SK-N-SH (cell line): ENCODE results near the gene RAMP2. TPM values are rescaled to one million over a fixed set of nuclear protein-coding genes. Genes with fewer than 3 reads are reported as not detected.

Experiments used
- CTCF ChIA-PET: fragments of 300-600, 350-600 bp; formaldehyde crosslinking; extraction: SDS; loops from one replicate; lab custom pipeline; 2021; lab: Yijun Ruan, JAX
- POLR2A ChIA-PET: fragments of 350-600 bp; sonication (Branson Sonifier 250); formaldehyde crosslinking; extraction: SDS; loops from one replicate; lab custom pipeline; 2020; ENCODE audit warnings: antibody characterized with exemption, inconsistent platforms; lab: Yijun Ruan, JAX
- DNase-seq: peaks from one replicate; pipeline ENCODE4 v3.0.0; 2012
- H2AFZ ChIP-seq: fragments of 200-600 bp; sonication (generic); 2 replicates; pipeline ENCODE4 v1.8.1; 2016; ENCODE audit warnings: antibody characterized with exemption, mild to moderate bottlenecking, low read depth
- H3F3A ChIP-seq: fragments of 200-600 bp; sonication (generic); replicated peaks from 2 replicates; pipeline ENCODE3; 2016; ENCODE audit warnings: antibody characterized with exemption, mild to moderate bottlenecking; ENCODE audit not compliant: insufficient read depth
- H3K27ac ChIP-seq, 2 experiments: fragments of 200-500 bp in 1 of 2; fragments of 200-600 bp in 1 of 2; sonication (Bioruptor generic) in 1 of 2; sonication (generic), shearing (Covaris generic) in 1 of 2; 2 replicates each; pipeline versions ENCODE4 v1.5.1 to v1.6.1; 2014 to 2016; ENCODE audit warnings: low read depth in 2 of 2, inconsistent platforms in 1 of 2, low read length in 1 of 2, mild to moderate bottlenecking in 1 of 2, mixed read lengths in 1 of 2
- H3K27me3 ChIP-seq: fragments of 200-600 bp; sonication (generic), shearing (Covaris generic); 2 replicates; pipeline ENCODE4 v1.6.1; 2016; ENCODE audit warnings: mixed run types; ENCODE audit not compliant: insufficient read depth
- H3K36me3 ChIP-seq, 2 experiments: fragments of 200-500 bp in 1 of 2; fragments of 200-600 bp in 1 of 2; sonication (Bioruptor generic) in 1 of 2; sonication (generic) in 1 of 2; replicated peaks in 1 of 2; 2 replicates each; pipeline versions ENCODE3 to v1.5.1; 2014 to 2016; ENCODE audit warnings: low read length in 1 of 2, mild to moderate bottlenecking in 1 of 2; ENCODE audit not compliant: insufficient read depth in 2 of 2, control insufficient read depth in 1 of 2
- H3K4me1 ChIP-seq, 2 experiments: fragments of 200-500 bp in 1 of 2; fragments of 200-600 bp in 1 of 2; sonication (Bioruptor generic) in 1 of 2; sonication (generic), shearing (Covaris generic) in 1 of 2; 2 replicates each; pipeline versions ENCODE4 v1.5.1 to v1.6.1; 2014 to 2016; ENCODE audit warnings: low read depth in 1 of 2, low read length in 1 of 2, mixed run types in 1 of 2; ENCODE audit not compliant: insufficient read depth in 2 of 2, control insufficient read depth in 1 of 2
- H3K4me2 ChIP-seq: fragments of 200-600 bp; sonication (generic), shearing (Covaris generic); 2 replicates; pipeline ENCODE4 v1.6.1; 2017; ENCODE audit warnings: mixed run types
- H3K4me3 ChIP-seq, 2 experiments: fragments of 200-500 bp in 1 of 2; fragments of 200-600 bp in 1 of 2; sonication (Bioruptor generic) in 1 of 2; sonication (generic), shearing (Covaris generic) in 1 of 2; 2 replicates each; pipeline versions ENCODE4 v1.5.1 to v1.8.1; 2014 to 2016; ENCODE audit warnings: low read depth in 2 of 2, inconsistent platforms in 1 of 2, low read length in 1 of 2, mild to moderate bottlenecking in 1 of 2, mixed read lengths in 1 of 2, moderate library complexity in 1 of 2
- H3K79me2 ChIP-seq: fragments of 200-600 bp; sonication (generic); 2 replicates; pipeline ENCODE4 v1.8.1; 2017; ENCODE audit warnings: mild to moderate bottlenecking; ENCODE audit not compliant: insufficient read depth
- H3K9ac ChIP-seq: fragments of 200-600 bp; sonication (generic); 2 replicates; pipeline ENCODE4 v1.6.1; 2017; ENCODE audit warnings: mixed run types
- H3K9me2 ChIP-seq: fragments of 200-600 bp; sonication (generic); 2 replicates; pipeline ENCODE4 v1.6.1; 2017; ENCODE audit warnings: mixed run types
- H3K9me3 ChIP-seq: fragments of 200-600 bp; sonication (generic); 2 replicates; pipeline ENCODE4 v1.6.1; 2017; ENCODE audit warnings: mixed run types, mild to moderate bottlenecking, moderate library complexity
- H4K20me1 ChIP-seq: fragments of 200-600 bp; sonication (generic); 2 replicates; pipeline ENCODE4 v1.6.1; 2017; ENCODE audit warnings: mild to moderate bottlenecking, mixed run types; ENCODE audit not compliant: insufficient read depth
- ELF1 ChIP-seq: IDR thresholded peaks from 2 replicates; pipeline ENCODE4 v1.4.0; 2012
- EP300 ChIP-seq, 2 experiments: IDR thresholded peaks; 2 replicates each; pipeline versions ENCODE4 v1.4.0 to v1.6.1; 2012; ENCODE audit warnings: borderline replicate concordance in 1 of 2, low read depth in 1 of 2, low read length in 1 of 2
- FOSL2 ChIP-seq: IDR thresholded peaks from 2 replicates; pipeline ENCODE4 v1.4.0; 2012; ENCODE audit warnings: low read depth, mild to moderate bottlenecking, moderate library complexity, borderline replicate concordance
- GABPA ChIP-seq: IDR thresholded peaks from 2 replicates; pipeline ENCODE4 v1.4.0; 2012; ENCODE audit warnings: low read depth, mild to moderate bottlenecking
- GATA2 ChIP-seq: sonication (generic); formaldehyde crosslinking; IDR thresholded peaks from 2 replicates; pipeline ENCODE4 v1.5.0; 2020; ENCODE audit warnings: mild to moderate bottlenecking, missing genetic modification reagents
- MEF2A ChIP-seq: IDR thresholded peaks from 2 replicates; pipeline ENCODE4 v1.4.0; 2012; ENCODE audit warnings: low read depth, borderline replicate concordance
- MXI1 ChIP-seq: IDR thresholded peaks from 2 replicates; pipeline ENCODE4 v1.6.1; 2012; ENCODE audit warnings: mild to moderate bottlenecking, low read depth, low read length, improper control_type of control experiment
- NFIC ChIP-seq: IDR thresholded peaks from 2 replicates; pipeline ENCODE4 v1.4.0; 2012; ENCODE audit warnings: borderline replicate concordance
- POLR2AphosphoS5 ChIP-seq: IDR thresholded peaks from 2 replicates; pipeline ENCODE4 v1.6.1; 2012; ENCODE audit warnings: low read depth, low read length
- SIN3A ChIP-seq: IDR thresholded peaks from 2 replicates; pipeline ENCODE4 v1.6.1; 2012; ENCODE audit warnings: low read depth, mild to moderate bottlenecking, low read length, moderate library complexity, borderline replicate concordance
- SMC3 ChIP-seq: IDR thresholded peaks from 2 replicates; pipeline ENCODE4 v1.6.1; 2012; ENCODE audit warnings: low read depth, low read length, improper control_type of control experiment
- TAF1 ChIP-seq: IDR thresholded peaks from 2 replicates; pipeline ENCODE4 v1.6.1; 2012; ENCODE audit warnings: low read depth, mild to moderate bottlenecking, low read length, moderate library complexity, borderline replicate concordance
- TEAD4 ChIP-seq: IDR thresholded peaks from 2 replicates; pipeline ENCODE4 v1.4.0; 2012; ENCODE audit warnings: mild to moderate bottlenecking, borderline replicate concordance; ENCODE audit not compliant: insufficient read depth
- WGBS: methylation state at CpG from one replicate; pipeline ENCODE4 v1.1.6; 2017; ENCODE audit warnings: low lambda C conversion rate; 5-methylcytosine and 5-hydroxymethylcytosine counted together
- polyA plus RNA-seq, 3 experiments: library from polyadenylated mRNA; depleted of rRNA; stranded (reverse); fragments of >200 nt; gene quantifications; 2 replicates each; pipeline ENCODE4 v1.2.3, GENCODE V29; 2012
- TF ChIP-seq, protein P1 (sequence below): IDR thresholded peaks from 2 replicates; pipeline ENCODE4 v1.4.0; 2012; ENCODE audit warnings: low read depth, borderline replicate concordance
- TF ChIP-seq, protein P2 (sequence below): fragments of 200-600 bp; sonication (generic); IDR thresholded peaks from 2 replicates; pipeline ENCODE4 v1.6.1; 2017; ENCODE audit warnings: antibody characterized with exemption, mild to moderate bottlenecking, moderate library complexity
- TF ChIP-seq, protein P3 (sequence below): IDR thresholded peaks from 2 replicates; pipeline ENCODE4; 2012
- TF ChIP-seq, protein P4 (sequence below): IDR thresholded peaks from 2 replicates; pipeline ENCODE4 v1.6.1; 2012; ENCODE audit warnings: mild to moderate bottlenecking, low read depth, low read length, moderate library complexity
- TF ChIP-seq, protein P5 (sequence below): fragments of 150-350 bp; IDR thresholded peaks from 2 replicates; pipeline ENCODE4 v1.6.1; 2017; ENCODE audit warnings: antibody characterized with exemption, low read length, low read depth, borderline replicate concordance

RAMP2 gene
- polyA plus RNA-seq, 1 of the 3 experiments (the other 2 are of a cell fraction): 3.0 TPM

DNA sequence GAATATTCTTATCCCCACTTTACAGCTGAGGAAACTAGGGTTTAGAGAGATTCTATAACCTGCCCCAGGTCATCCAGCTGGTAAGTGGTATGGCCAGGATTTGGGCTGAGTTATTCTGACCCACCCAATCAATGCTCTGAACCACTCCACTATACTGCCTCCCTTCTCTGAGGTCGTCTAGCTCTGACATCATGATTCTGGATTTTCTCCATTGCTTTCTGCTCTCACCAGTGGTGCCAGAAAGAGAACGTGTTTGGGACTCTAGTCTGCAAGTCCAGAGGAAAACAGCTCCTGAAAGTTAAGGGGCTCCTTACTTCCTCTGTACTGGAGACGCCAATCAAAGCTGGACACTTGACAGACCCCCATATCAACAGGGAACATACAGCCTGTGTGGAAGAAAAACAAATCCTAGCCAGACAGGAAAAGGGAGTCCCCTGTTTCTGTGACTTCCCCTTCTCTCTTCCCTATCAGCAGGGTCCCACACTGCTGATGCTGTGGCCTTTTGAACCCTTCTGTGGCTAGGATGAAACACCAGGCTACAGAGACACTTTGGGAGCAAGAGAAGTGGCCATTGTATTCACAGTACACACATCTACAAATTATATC, 10.2 kb upstream of the RAMP2 start:
- H3K9me3 ChIP-seq: no peaks in the 10 kb centered on the region
- 51% methylated on average over 3 of the region's 3 CpGs for WGBS
- H3K27me3 ChIP-seq: peaks cover 8% of the 10 kb centered on the region; the same call in 1 of the 2 replicates
- peaks cover 3% of the 10 kb centered on the region for H3F3A ChIP-seq
- no peaks in the 10 kb centered on the region for H4K20me1 ChIP-seq
- POLR2A ChIA-PET: interaction anchor here (1.4 kb wide), 1 partner anchor 11 kb away, joined by 3 read pairs; the partner anchor contains the start of gene RAMP2
- H3K9me2 ChIP-seq: no peaks in the 10 kb centered on the region
- no peaks in the 10 kb centered on the region; a peak in 1 of 4 replicates for H3K4me1 ChIP-seq
- TF ChIP-seq GATA2: no peak
- TF ChIP-seq, protein P1, sequence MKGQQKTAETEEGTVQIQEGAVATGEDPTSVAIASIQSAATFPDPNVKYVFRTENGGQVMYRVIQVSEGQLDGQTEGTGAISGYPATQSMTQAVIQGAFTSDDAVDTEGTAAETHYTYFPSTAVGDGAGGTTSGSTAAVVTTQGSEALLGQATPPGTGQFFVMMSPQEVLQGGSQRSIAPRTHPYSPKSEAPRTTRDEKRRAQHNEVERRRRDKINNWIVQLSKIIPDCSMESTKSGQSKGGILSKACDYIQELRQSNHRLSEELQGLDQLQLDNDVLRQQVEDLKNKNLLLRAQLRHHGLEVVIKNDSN: no peak
- TF ChIP-seq GABPA: no peak
- no peak for TF ChIP-seq TAF1
- TF ChIP-seq EP300 (IDR thresholded peaks at IDR 0.05; ENCODE audit: borderline replicate concordance in 1 of 2, low read depth in 1 of 2, low read length in 1 of 2): no peak
- no peak for TF ChIP-seq MXI1
- TF ChIP-seq, protein P2, sequence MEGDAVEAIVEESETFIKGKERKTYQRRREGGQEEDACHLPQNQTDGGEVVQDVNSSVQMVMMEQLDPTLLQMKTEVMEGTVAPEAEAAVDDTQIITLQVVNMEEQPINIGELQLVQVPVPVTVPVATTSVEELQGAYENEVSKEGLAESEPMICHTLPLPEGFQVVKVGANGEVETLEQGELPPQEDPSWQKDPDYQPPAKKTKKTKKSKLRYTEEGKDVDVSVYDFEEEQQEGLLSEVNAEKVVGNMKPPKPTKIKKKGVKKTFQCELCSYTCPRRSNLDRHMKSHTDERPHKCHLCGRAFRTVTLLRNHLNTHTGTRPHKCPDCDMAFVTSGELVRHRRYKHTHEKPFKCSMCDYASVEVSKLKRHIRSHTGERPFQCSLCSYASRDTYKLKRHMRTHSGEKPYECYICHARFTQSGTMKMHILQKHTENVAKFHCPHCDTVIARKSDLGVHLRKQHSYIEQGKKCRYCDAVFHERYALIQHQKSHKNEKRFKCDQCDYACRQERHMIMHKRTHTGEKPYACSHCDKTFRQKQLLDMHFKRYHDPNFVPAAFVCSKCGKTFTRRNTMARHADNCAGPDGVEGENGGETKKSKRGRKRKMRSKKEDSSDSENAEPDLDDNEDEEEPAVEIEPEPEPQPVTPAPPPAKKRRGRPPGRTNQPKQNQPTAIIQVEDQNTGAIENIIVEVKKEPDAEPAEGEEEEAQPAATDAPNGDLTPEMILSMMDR: no peak
- TF ChIP-seq POLR2AphosphoS5: no peak
- no peak for TF ChIP-seq NFIC
- no peak for TF ChIP-seq SMC3
- TF ChIP-seq TEAD4: no peak
- TF ChIP-seq SIN3A: no peak
- no peaks in the 10 kb centered on the region for H3K79me2 ChIP-seq
- no peak overlapping the region for H3K9ac ChIP-seq
- no peak overlapping the region for H3K4me2 ChIP-seq
- H2AFZ ChIP-seq: no peak overlapping the region
- DNase-seq: no peak
- CTCF ChIA-PET: interaction anchor here (1.9 to 4.8 kb wide), 2 partner anchors 12 to 173 kb away, joined by 7 to 37 read pairs; partner anchors contain the start of gene PSMC3IP
- H3K36me3 ChIP-seq: no peaks in the 10 kb centered on the region
- H3K27ac ChIP-seq: no peak overlapping the region
- no peak overlapping the region for H3K4me3 ChIP-seq

DNA sequence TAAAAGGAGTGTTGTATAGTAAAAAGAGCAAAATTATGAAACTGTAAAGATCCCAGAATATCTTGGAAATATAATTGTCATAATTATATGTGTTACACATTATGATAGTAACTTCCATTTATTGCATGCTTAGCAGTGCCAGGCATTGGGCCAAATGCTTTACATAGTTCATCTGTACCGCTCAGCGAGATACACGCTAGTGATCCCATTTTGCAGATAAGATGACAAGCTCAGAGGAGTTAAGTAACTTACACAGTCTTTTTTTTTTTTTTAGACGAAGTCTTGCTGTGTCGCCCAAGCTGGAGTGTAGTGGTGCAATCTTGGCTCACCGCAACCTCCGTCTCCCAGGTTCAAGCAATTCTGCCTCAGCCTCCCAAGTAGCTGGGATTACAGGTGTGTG, 9.4 kb upstream of the RAMP2 start:
- CTCF ChIA-PET: interaction anchor here (0.6 to 4.8 kb wide), 3 partner anchors 11 to 1233 kb away, joined by 5 to 37 read pairs (median 7); partner anchors contain the start of gene PSMC3IP
- Histone ChIP-seq H2AFZ (no peak overlapping the region), H3K9me2 (no peaks in the 10 kb centered on the region), H3K79me2 (no peaks in the 10 kb centered on the region), H3F3A (peaks cover 3% of the 10 kb centered on the region), H3K9ac (no peak overlapping the region), H3K4me1 (no peaks in the 10 kb centered on the region; a peak in 1 of 4 replicates), H3K36me3 (no peaks in the 10 kb centered on the region), H3K9me3 (no peaks in the 10 kb centered on the region)
- TF ChIP-seq FOSL2 (no peak), GATA2 (no peak), ELF1 (no peak), MEF2A (no peak), MXI1 (no peak), POLR2AphosphoS5 (no peak)
- TF ChIP-seq, protein P3, sequence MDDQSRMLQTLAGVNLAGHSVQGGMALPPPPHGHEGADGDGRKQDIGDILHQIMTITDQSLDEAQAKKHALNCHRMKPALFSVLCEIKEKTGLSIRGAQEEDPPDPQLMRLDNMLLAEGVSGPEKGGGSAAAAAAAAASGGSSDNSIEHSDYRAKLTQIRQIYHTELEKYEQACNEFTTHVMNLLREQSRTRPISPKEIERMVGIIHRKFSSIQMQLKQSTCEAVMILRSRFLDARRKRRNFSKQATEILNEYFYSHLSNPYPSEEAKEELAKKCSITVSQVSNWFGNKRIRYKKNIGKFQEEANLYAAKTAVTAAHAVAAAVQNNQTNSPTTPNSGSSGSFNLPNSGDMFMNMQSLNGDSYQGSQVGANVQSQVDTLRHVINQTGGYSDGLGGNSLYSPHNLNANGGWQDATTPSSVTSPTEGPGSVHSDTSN: no peak
- TF ChIP-seq, protein P4, sequence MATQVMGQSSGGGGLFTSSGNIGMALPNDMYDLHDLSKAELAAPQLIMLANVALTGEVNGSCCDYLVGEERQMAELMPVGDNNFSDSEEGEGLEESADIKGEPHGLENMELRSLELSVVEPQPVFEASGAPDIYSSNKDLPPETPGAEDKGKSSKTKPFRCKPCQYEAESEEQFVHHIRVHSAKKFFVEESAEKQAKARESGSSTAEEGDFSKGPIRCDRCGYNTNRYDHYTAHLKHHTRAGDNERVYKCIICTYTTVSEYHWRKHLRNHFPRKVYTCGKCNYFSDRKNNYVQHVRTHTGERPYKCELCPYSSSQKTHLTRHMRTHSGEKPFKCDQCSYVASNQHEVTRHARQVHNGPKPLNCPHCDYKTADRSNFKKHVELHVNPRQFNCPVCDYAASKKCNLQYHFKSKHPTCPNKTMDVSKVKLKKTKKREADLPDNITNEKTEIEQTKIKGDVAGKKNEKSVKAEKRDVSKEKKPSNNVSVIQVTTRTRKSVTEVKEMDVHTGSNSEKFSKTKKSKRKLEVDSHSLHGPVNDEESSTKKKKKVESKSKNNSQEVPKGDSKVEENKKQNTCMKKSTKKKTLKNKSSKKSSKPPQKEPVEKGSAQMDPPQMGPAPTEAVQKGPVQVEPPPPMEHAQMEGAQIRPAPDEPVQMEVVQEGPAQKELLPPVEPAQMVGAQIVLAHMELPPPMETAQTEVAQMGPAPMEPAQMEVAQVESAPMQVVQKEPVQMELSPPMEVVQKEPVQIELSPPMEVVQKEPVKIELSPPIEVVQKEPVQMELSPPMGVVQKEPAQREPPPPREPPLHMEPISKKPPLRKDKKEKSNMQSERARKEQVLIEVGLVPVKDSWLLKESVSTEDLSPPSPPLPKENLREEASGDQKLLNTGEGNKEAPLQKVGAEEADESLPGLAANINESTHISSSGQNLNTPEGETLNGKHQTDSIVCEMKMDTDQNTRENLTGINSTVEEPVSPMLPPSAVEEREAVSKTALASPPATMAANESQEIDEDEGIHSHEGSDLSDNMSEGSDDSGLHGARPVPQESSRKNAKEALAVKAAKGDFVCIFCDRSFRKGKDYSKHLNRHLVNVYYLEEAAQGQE: no peak
- TF ChIP-seq, protein P5, sequence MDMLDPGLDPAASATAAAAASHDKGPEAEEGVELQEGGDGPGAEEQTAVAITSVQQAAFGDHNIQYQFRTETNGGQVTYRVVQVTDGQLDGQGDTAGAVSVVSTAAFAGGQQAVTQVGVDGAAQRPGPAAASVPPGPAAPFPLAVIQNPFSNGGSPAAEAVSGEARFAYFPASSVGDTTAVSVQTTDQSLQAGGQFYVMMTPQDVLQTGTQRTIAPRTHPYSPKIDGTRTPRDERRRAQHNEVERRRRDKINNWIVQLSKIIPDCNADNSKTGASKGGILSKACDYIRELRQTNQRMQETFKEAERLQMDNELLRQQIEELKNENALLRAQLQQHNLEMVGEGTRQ: no peak
- TF ChIP-seq, all 33 proteins: peak for 0
- Histone ChIP-seq H3K4me2 (no peak overlapping the region), H4K20me1 (no peaks in the 10 kb centered on the region), H3K27ac (no peak overlapping the region), H3K4me3 (no peak overlapping the region), H3K27me3 (peaks cover 8% of the 10 kb centered on the region; the same call in 1 of the 2 replicates)
- no peak for DNase-seq
- 74% methylated on average over 7 of the region's 7 CpGs for WGBS
- POLR2A ChIA-PET: no interaction called here
